Effector memory CD4-positive, alpha-beta T cell (primary cell): ENCODE measurements around the gene FAM83C.

Experiments
- DNase-seq, 3 donors: peaks; one replicate each; pipeline ENCODE4 v3.0.0-alpha.2; 2020
- H3K27ac ChIP-seq: 2 replicates; pipeline ENCODE4 v1.7.0; 2013; ENCODE audit warnings: mild to moderate bottlenecking, low read length, moderate library complexity; ENCODE audit not compliant: insufficient read depth, poor library complexity, severe bottlenecking
- H3K27me3 ChIP-seq: replicated peaks from 2 replicates; pipeline ENCODE4 v1.7.0; 2013; ENCODE audit warnings: mild to moderate bottlenecking, low read length; ENCODE audit not compliant: insufficient read depth, control insufficient read depth, poor library complexity, severe bottlenecking
- H3K36me3 ChIP-seq: 2 replicates; pipeline ENCODE4 v1.7.0; 2013; ENCODE audit warnings: mild to moderate bottlenecking, low read length, moderate library complexity; ENCODE audit not compliant: control insufficient read depth, insufficient read depth
- H3K4me1 ChIP-seq: 2 replicates; pipeline ENCODE4 v1.7.0; 2013; ENCODE audit warnings: low read length, mild to moderate bottlenecking; ENCODE audit not compliant: control insufficient read depth, insufficient read depth, poor library complexity, severe bottlenecking
- H3K4me3 ChIP-seq: 2 replicates; pipeline ENCODE4 v1.7.0; 2013; ENCODE audit warnings: low read length, low read depth, mild to moderate bottlenecking; ENCODE audit not compliant: insufficient read depth, poor library complexity, severe bottlenecking
- H3K9me3 ChIP-seq: 2 replicates; pipeline ENCODE4 v1.7.0; 2013; ENCODE audit warnings: mild to moderate bottlenecking, low read length, moderate library complexity; ENCODE audit not compliant: control insufficient read depth
- total RNA-seq, 3 donors: gene quantifications; one replicate each; lab custom pipeline; 2026; lab: John Stamatoyannopoulos, UW

The FAM83C gene
- 0 to 0.19 (median 0) reads per million in 3 donors for total RNA-seq

DNA sequence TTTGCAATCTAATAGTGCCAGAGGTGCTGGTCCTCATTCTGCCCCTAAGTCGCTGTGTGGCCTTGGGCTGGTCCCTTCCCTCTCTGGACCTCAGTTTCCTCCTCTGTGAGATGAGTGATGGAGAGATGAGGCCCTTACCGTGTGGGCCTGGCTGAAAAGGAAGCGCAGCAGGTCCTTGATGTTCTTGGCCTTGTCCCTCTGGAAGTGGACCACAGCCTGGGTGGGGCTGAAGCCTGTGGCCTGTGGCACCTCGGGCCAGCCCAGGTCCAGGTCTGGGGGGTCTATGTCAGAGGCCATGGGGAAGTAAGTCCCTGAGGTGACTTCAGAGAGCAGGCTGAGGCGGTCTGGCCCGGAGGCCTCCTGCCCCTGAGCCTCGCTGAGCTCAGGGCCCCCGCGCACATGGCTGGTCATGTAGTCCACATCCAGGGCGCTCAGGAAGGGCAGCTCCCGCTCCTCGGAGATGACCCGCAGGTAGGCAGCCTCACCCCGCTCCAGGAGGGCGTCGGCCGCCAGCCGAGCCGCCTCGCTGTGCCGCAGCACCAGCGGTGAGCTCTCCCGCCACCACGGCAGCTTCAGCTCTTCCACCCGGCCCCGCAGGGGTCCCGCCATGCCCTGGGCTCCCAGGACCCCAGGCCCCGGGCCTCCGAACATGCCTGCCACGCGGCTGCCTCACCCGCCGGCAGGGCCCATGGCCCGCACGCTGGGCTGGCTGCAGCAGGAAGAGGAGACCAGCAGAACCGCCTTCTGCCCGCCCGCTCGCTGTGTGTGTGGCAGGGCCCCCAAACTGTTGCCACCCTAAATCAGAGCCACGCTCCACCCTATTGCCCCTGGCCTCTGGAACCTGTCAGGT is at the start of gene FAM83C:
Gene FAM83C, minus strand, starts transcription at position 772 of the 850 bp plus-strand sequence. Its CDS starts 121 bp downstream, at position 651.
- Histone ChIP-seq H3K4me1 (no peaks in the 10 kb centered on the region), H3K27me3 (no peaks in the 10 kb centered on the region), H3K4me3 (no peak within 1 kb of the TSS), H3K9me3 (no peaks in the 10 kb centered on the region), H3K27ac (no peak within 1 kb of the TSS), H3K36me3 (no peaks in the 10 kb centered on the region)
- DNase-seq: no peak

DNA sequence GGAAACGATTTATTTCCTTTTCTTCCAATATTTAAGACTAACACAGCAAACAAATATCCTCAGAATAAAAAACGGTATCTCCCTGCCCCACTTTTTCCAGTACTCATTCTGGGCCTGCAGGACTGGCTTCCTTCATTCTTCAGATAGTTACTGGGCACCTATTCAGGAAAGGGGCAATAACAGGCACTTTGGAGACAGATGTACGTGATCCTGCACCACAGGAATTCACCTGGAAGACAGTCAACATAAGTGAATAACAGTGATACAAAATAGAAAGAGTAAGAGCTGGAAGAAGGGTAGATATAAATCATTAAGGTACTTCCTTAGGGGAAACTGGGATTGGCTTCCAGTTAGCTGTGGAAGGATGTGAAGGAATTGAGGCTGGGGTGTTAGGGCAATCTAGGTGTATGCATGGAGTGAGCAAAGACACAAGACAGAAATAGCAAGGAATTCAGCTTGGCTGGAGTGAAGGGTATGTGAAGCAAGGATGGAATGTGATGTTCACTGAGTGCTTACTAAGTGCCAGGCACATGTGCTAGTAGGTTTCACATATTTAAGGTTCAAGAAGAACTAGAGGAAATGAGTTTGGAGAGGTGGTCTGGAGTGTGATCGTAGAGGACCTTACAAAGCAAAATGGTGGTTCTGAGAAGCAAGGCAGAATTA is 49.3 kb upstream of the FAM83C start:
- Histone ChIP-seq H3K27ac (no peak overlapping the region), H3K4me3 (no peak overlapping the region), H3K36me3 (peaks cover 15% of the 10 kb centered on the region), H3K9me3 (no peaks in the 10 kb centered on the region), H3K27me3 (no peaks in the 10 kb centered on the region), H3K4me1 (no peaks in the 10 kb centered on the region)
- DNase-seq: no peak

DNA sequence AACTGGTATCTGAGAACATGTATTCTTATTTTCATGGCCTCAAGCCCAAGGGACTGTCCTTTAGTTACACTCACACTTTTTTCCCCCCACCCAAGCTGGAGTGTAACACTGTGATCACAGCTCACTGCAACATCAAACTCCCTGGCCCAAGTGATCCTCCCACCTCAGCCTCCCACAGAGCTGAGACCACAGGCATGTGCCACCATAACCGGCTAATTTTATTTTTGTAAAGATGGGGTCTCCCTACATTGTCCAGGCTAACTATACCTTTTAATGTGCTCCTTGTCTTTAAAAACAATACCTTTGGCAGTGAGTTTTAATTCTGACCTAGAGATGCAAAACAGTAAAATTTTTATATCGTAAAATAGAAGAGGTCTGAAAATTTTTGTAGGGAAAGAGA is 48.2 kb upstream of the FAM83C start:
- no peak overlapping the region for H3K27ac ChIP-seq
- H3K36me3 ChIP-seq: peaks cover 11% of the 10 kb centered on the region
- no peaks in the 10 kb centered on the region for H3K27me3 ChIP-seq
- DNase-seq: no peak
- H3K4me3 ChIP-seq: no peak overlapping the region
- no peaks in the 10 kb centered on the region for H3K4me1 ChIP-seq
- no peaks in the 10 kb centered on the region for H3K9me3 ChIP-seq

DNA sequence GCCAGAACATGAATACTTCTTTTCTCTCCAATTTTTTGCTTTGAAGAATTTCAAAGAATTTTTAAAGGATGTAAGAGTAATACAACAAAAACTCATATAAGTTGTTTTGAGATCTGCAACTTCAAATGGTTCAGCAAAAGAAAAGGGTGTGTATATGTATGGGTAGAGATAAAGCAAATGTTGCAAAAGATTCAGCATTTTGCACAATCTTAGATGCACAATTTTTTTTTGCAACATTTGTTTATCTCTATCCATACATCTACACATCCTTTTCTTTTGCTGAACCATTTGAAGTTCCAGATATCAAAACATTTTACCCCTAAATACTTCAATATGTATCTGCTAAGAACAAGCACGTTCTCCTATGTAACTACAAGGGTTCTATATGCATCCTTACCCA is 47.4 kb upstream of the FAM83C start:
- no peak for DNase-seq
- H3K4me1 ChIP-seq: no peaks in the 10 kb centered on the region
- H3K4me3 ChIP-seq: no peak overlapping the region
- H3K27me3 ChIP-seq: no peaks in the 10 kb centered on the region
- H3K36me3 ChIP-seq: peaks cover 11% of the 10 kb centered on the region
- H3K9me3 ChIP-seq: no peaks in the 10 kb centered on the region
- H3K27ac ChIP-seq: no peak overlapping the region

- H3K4me1 ChIP-seq: no peaks in the 10 kb centered on the region
- H3K36me3 ChIP-seq: peaks cover 11% of the 10 kb centered on the region
- no peak overlapping the region for H3K4me3 ChIP-seq
- no peaks in the 10 kb centered on the region for H3K27me3 ChIP-seq
- H3K9me3 ChIP-seq: no peaks in the 10 kb centered on the region
- DNase-seq: no peak
- H3K27ac ChIP-seq: no peak overlapping the region
These were observed 46.8 kb upstream of the FAM83C start for GRCh38 chr20:35339007-35339406.

GRCh38 chr20:35334311-35335101 is 42.3 kb upstream of the FAM83C start:
- Histone ChIP-seq H3K4me1 (no peaks in the 10 kb centered on the region), H3K4me3 (no peak overlapping the region), H3K9me3 (no peaks in the 10 kb centered on the region), H3K27ac (no peak overlapping the region), H3K27me3 (no peaks in the 10 kb centered on the region), H3K36me3 (no peaks in the 10 kb centered on the region)
- DNase-seq: no peak

DNA sequence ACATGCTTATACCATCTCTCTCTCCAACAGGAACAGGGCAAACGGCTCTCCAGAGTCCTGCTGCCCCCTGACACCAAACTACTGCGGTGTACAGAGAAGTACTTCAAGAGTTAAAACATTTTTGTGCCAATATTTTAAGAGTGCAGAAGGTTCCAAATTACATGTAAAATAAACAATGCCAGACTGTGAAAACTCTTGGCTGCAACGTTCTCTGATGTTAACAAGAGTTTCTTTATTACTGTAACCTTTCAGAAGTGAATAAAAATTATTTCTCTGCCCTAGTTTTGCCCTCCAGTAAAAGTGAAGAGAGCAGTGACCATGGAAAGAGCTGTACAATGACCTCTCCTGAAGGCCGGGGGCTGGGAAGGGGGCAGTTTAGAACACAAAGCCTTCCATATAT is 41.4 kb upstream of the FAM83C start:
- Histone ChIP-seq H3K4me3 (no peak overlapping the region), H3K9me3 (no peaks in the 10 kb centered on the region), H3K36me3 (no peaks in the 10 kb centered on the region), H3K27ac (no peak overlapping the region), H3K27me3 (no peaks in the 10 kb centered on the region), H3K4me1 (no peaks in the 10 kb centered on the region)
- DNase-seq: no peak

GRCh38 chr20:35332540-35333200 is 40.4 kb upstream of the FAM83C start:
- no peak overlapping the region for H3K4me3 ChIP-seq
- DNase-seq: no peak
- H3K9me3 ChIP-seq: no peaks in the 10 kb centered on the region
- no peak overlapping the region for H3K27ac ChIP-seq
- no peaks in the 10 kb centered on the region for H3K27me3 ChIP-seq
- no peaks in the 10 kb centered on the region for H3K4me1 ChIP-seq
- H3K36me3 ChIP-seq: no peaks in the 10 kb centered on the region

DNA sequence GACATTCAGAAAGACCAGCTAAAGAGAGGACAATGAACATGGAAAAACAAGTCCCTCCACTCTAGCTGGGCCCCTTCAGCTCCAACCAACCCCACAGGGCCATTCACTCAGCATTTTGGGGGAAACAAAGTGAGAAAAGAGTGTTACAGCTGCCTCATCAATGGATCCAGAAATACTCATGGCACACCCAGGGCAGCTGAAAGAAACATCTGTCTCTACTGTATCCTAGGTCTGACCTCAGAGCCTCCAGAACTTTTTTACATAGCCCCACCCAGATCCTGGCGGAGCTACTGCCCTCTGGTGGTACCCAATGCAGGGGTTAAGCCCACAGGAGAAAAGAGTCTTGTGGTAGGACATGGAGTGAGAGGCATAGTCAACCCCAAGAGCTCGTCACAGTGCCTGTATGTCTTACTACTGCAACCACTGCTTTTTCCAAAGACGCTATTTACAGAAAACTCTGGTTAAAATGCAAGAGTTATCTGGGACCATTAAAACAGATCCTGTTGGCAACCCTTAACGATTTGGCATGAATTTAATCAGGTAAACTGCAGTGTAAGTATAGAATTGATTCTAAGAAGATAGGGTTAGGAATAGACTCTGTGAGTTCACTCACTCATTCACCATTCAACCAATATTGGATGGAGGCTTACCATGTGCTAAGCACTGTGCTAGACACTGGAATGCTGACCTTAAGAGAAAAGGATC is 37.4 kb upstream of the FAM83C start:
- H3K4me1 ChIP-seq: no peaks in the 10 kb centered on the region
- H3K4me3 ChIP-seq: no peak overlapping the region
- H3K36me3 ChIP-seq: no peaks in the 10 kb centered on the region
- DNase-seq: no peak
- no peak overlapping the region for H3K27ac ChIP-seq
- H3K9me3 ChIP-seq: no peaks in the 10 kb centered on the region
- H3K27me3 ChIP-seq: no peaks in the 10 kb centered on the region
